Measurements from ENCODE around the gene RAB19.
"Not testable (repeated sequence)": the region's sequence is repeated elsewhere in the genome, so short reads cannot be mapped to it uniquely, and the experiment has no call there.

Gene RAB19

DNA sequence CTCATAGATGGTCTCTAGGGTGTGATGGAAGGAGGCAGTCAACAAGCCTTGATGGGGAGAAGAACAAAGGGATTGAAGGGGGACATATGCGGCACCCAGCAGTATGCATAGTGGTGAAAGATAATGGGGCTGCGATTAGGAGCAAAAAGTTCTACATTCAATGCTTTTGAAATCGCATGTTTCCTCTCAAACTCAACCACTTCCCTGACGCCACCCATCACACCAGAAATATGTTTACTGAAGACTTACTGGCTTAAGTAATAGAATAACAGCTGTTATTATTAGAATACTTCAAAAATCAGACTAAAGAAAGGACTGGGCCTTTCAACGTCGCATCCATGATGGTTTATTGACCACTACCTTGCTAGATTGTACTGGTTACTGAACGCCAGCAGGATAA is 44.0 kb downstream of the RAB19 start:
- CTCF ChIA-PET: no interaction called here
- DNase-seq (ENCODE audit: low read depth, low spot score): no peak
- POLR2A ChIA-PET: no interaction called here
- TF ChIP-seq, protein P1, sequence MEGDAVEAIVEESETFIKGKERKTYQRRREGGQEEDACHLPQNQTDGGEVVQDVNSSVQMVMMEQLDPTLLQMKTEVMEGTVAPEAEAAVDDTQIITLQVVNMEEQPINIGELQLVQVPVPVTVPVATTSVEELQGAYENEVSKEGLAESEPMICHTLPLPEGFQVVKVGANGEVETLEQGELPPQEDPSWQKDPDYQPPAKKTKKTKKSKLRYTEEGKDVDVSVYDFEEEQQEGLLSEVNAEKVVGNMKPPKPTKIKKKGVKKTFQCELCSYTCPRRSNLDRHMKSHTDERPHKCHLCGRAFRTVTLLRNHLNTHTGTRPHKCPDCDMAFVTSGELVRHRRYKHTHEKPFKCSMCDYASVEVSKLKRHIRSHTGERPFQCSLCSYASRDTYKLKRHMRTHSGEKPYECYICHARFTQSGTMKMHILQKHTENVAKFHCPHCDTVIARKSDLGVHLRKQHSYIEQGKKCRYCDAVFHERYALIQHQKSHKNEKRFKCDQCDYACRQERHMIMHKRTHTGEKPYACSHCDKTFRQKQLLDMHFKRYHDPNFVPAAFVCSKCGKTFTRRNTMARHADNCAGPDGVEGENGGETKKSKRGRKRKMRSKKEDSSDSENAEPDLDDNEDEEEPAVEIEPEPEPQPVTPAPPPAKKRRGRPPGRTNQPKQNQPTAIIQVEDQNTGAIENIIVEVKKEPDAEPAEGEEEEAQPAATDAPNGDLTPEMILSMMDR (IDR thresholded peaks at IDR 0.05; ENCODE audit: insufficient read depth, low read length, missing control alignments): no peak
- H3K4me3 ChIP-seq (ENCODE audit: low read depth, low read length): no peak overlapping the region

DNA sequence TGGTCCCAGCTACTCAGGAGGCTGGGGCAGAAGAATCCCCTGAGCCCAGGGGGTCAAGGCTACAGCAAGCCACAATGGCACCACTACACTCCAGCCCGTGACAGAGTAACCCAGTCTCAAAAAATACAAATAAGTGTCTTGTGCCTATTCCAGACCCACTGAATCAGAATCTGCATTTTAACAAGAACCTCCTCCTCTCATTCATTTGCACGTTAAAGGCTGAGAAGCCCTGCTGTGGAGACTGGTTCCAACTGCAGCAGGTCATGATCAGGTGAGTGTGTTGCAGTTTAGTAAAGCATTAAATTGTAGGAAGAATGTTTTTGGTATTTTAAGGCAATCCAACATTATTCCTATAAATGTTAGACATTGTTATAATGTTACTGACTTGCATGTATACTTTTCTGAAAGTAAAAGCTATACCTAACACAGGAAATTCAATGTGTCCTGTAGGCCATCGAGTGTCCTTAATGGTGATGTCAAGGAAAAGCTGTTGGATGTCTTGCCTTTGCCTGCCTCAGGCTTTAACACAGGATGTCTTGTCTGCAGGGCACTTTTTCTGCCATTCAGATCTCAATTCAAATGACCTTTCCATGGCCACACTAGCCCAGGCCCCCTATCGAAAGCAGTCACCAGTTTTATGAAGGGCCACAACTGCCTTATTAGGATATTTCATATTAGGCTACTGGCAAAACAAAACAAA is 45.1 kb downstream of the RAB19 start:
- TF ChIP-seq, protein P1 (IDR thresholded peaks at IDR 0.05; ENCODE audit: insufficient read depth, low read length, missing control alignments): no peak
- CTCF ChIA-PET: no interaction called here
- POLR2A ChIA-PET: no interaction called here
- no peak overlapping the region for H3K4me3 ChIP-seq (ENCODE audit: low read depth, low read length)
- no peak for DNase-seq (ENCODE audit: low read depth, low spot score)

DNA sequence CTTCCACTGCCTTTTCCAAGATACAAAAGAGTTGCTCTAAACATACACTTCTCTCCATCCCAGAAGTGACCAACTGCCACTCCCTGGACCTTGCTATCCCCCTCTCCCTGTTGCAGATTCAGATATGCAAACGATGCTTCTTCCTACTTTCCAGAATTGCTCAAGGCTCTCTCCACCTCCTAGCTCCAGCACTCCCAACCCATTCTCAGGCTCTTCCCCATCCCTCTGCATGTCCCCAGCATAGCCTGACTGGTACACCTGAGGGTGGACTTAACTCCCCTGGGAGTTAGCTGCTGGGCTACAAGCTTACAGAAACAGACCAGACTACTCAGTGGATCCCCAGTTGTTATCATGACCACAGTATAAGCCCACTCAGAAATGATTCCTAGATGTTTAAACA is 47.9 kb downstream of the RAB19 start:
- ChIA-PET POLR2A (no interaction called here), CTCF (interaction anchor here (1.7 kb wide), 1 partner anchor 8 kb away, joined by 4 read pairs; no protein-coding TSS in a partner anchor)
- H3K4me3 ChIP-seq (ENCODE audit: low read depth, low read length): no peak overlapping the region
- TF ChIP-seq, protein P1 (IDR thresholded peaks at IDR 0.05; ENCODE audit: insufficient read depth, low read length, missing control alignments): no peak
- no peak for DNase-seq (ENCODE audit: low read depth, low spot score)

DNA sequence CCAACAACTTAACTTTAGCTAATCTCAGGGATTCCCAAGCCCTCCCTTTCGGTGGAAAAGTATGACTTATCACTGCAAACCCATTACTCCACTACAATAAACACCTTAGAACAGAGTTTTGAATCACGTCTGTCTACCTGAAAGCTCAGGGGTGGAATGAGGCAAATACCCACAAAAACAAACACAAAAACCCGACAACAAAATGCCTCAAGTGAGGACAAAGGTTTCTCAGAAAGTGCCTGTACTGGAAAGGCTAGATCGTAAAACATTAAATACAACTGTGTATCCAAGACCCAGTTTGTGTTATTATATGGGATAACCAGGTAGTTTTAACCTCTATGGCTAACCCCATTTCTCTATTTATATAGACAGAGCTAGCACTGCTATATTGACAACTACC is 49.4 kb downstream of the RAB19 start:
- ChIA-PET CTCF (interaction anchor here (1.7 kb wide), 1 partner anchor 9 kb away, joined by 4 read pairs; no protein-coding TSS in a partner anchor), POLR2A (no interaction called here)
- DNase-seq (ENCODE audit: low read depth, low spot score): no peak
- H3K4me3 ChIP-seq (ENCODE audit: low read depth, low read length): no peak overlapping the region
- TF ChIP-seq, protein P1 (IDR thresholded peaks at IDR 0.05; ENCODE audit: insufficient read depth, low read length, missing control alignments): no peak

DNA sequence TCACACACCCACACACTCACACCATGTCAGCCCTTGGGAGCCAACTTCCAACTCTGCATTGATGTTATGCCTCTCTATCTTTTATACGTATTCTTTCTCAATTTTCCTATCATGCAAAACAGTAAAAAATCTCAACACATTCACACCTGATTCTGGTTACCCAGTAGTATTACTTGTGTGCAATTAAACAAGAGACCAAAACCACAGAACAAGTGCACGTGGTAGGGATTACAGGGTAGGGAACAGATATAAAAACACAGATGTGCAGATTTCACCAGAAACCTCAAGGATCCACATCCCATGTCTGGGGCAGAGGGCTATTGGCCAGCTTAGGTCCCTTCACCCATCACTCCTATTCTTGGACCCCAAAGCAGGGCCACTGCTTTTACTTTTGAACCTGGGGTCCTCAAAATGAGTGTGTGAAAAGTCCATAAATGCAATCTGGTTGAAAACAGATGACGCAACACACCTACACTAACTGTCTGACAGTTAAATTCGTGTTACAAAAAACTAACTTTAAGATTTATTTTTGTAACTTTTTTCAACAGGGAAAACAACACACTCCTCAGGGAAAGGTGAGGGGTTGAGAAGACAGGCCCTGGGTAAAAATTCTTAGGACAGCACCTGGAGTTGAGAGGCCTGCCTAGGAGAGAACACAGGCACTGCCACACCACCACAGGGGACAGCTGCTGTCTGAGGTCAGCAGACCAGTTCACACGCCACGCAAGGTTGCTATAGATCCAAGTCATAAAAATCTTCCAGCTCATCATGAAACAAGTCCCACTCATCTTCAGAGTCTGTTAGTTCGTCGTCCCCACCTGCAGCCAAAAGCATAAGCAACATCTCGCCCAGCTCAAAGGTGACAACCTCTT is 50.2 kb downstream of the RAB19 start:
- DNase-seq (ENCODE audit: low read depth, low spot score); H3K4me3 ChIP-seq (ENCODE audit: low read depth, low read length); CTCF ChIA-PET; POLR2A ChIA-PET: not testable (repeated sequence)

DNA sequence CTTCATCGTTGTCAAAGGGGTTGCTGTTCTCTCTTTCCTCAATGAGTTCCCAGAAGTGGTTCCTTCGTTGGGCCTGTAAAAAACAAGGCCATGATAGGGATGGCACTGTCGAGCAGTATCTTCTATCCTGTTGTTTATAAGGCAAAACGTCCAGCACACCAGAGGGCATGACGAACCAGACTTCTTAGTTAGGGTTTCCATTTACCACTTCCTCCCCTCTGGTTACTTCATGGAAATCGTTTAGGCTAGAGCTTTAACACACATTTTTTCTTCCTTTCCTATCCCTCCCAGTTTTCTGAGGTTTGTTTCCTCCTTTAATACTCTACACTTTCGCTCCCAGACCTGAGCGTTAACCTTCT is 50.8 kb downstream of the RAB19 start:
- ChIA-PET CTCF (interaction anchor here (1.3 kb wide), 1 partner anchor 10 kb away, joined by 3 read pairs; no protein-coding TSS in a partner anchor), POLR2A (no interaction called here)
- no peak overlapping the region for H3K4me3 ChIP-seq (ENCODE audit: low read depth, low read length)
- no peak for DNase-seq (ENCODE audit: low read depth, low spot score)
- TF ChIP-seq, protein P1 (IDR thresholded peaks at IDR 0.05; ENCODE audit: insufficient read depth, low read length, missing control alignments): no peak
